GM12878 (cell line): Measurements from ENCODE around the gene GFOD2. TPM values are rescaled to one million over a fixed set of nuclear protein-coding genes. Genes with fewer than 3 reads are reported as not detected.

Source experiments
- EGR1 ChIP-seq, 2 experiments: IDR thresholded peaks; 1 replicate in 1 of 2; 2 replicates in 1 of 2; pipeline ENCODE4 v1.6.1; 2011 to 2012; ENCODE audit warnings: low read depth in 2 of 2, low read length in 2 of 2, borderline replicate concordance in 1 of 2, mild to moderate bottlenecking in 1 of 2, moderate library complexity in 1 of 2
- ESRRA ChIP-seq: IDR thresholded peaks from 2 replicates; pipeline ENCODE4 v1.6.1; 2012; ENCODE audit warnings: mild to moderate bottlenecking, low read length, improper control_type of control experiment
- ETV6 ChIP-seq, 2 experiments: fragments of 450-650 bp in 1 of 2; IDR thresholded peaks in 1 of 2; conservative IDR thresholded peaks in 1 of 2; 2 replicates each; pipeline ENCODE4 v1.6.1; 2014; ENCODE audit warnings: antibody characterized with exemption in 1 of 2, borderline replicate concordance in 1 of 2, low read depth in 1 of 2, mild to moderate bottlenecking in 1 of 2, moderate library complexity in 1 of 2
- HDAC6 ChIP-seq: fragments of 200-600 bp; sonication (generic); IDR thresholded peaks from one replicate; pipeline ENCODE4 v1.8.0; 2017; ENCODE audit warnings: antibody characterized with exemption; ENCODE audit not compliant: unreplicated experiment
- KAT2A ChIP-seq: conservative IDR thresholded peaks from 2 replicates; pipeline ENCODE4 v1.6.1; 2011; ENCODE audit warnings: low read depth, low read length; ENCODE audit not compliant: control insufficient read depth
- KLF5 ChIP-seq: fragments of 450-650 bp; IDR thresholded peaks from 2 replicates; pipeline ENCODE4 v1.6.1; 2014; ENCODE audit warnings: mild to moderate bottlenecking; ENCODE audit not compliant: partially characterized antibody
- NBN ChIP-seq: fragments of 450-650 bp; IDR thresholded peaks from 2 replicates; pipeline ENCODE4 v1.6.1; 2016
- POLR2A ChIP-seq: IDR thresholded peaks from 2 replicates; pipeline ENCODE4 v1.6.1; 2011; ENCODE audit warnings: low read depth, mild to moderate bottlenecking, low read length
- STAT3 ChIP-seq: IDR thresholded peaks from 2 replicates; pipeline ENCODE4 v1.6.1; 2011; ENCODE audit warnings: low read depth, low read length, improper control_type of control experiment
- polyA plus RNA-seq, 11 experiments: library from polyadenylated mRNA; depleted of rRNA in 4 of 11; unstranded in 6 of 11; stranded (reverse) in 5 of 11; fragments of >200 nt; fragmentation: Nextera tagmentation in 4 of 11; fragmentation: Illumina TruSeq in 1 of 11; extraction: Ambion mirVana in 4 of 11; extraction: Trizol in 1 of 11; gene quantifications; 1 replicate in 1 of 11; 2 replicates in 10 of 11; pipeline versions ENCODE4 v1.2.1 to v1.2.3, GENCODE V29; 2011 to 2016; ENCODE audit warnings: inconsistent platforms in 2 of 11, missing spikeins in 2 of 11, low read depth in 1 of 11
- total RNA-seq, 4 experiments: library from RNA; depleted of rRNA in 3 of 4; stranded (reverse); fragments of >200 nt in 3 of 4; fragmentation: Illumina TruSeq in 1 of 4; extraction: Trizol in 1 of 4; gene quantifications; 2 replicates each; pipeline versions ENCODE4 v1.2.1 to v1.2.3, GENCODE V29; 2013 to 2021
- TF ChIP-seq, protein P1 (sequence below): fragments of 450-650 bp; IDR thresholded peaks from 2 replicates; pipeline ENCODE4 v1.6.1; 2018; ENCODE audit warnings: mild to moderate bottlenecking, low read depth, moderate library complexity; ENCODE audit not compliant: partially characterized antibody
- TF ChIP-seq, protein P2 (sequence below): fragments of 450-650 bp; IDR thresholded peaks from 2 replicates; pipeline ENCODE4 v1.6.1; 2017; ENCODE audit warnings: antibody characterized with exemption, mild to moderate bottlenecking, moderate library complexity
- TF ChIP-seq, protein P3 (sequence below): fragments of 150-350 bp; IDR thresholded peaks from 2 replicates; pipeline ENCODE4 v1.6.1; 2016; ENCODE audit warnings: low read depth, low read length

The GFOD2 gene
- total and polyA plus RNA-seq, 10 of the 15 experiments (the other 5 are each of a cell fraction or from before 2014, with no cell fraction given) = 2.0 to 15.9 (median 12.0) TPM

DNA sequence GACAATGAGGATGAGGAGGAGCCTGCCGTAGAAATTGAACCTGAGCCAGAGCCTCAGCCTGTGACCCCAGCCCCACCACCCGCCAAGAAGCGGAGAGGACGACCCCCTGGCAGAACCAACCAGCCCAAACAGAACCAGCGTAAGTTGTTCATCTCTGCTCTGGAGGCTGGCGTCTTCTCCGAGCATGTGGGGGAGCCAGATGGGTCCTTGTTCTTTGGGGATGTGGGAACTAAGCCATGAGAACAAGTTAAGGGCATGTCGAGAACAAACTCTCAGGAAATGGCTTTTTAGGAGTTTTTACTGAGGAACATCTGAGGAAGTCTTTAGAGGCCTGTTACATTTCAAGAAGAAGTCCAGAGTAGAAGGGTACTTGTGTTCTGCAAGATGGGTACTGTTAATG lies 82.4 kb downstream of the GFOD2 start (continued):
- TF ChIP-seq, protein P1, sequence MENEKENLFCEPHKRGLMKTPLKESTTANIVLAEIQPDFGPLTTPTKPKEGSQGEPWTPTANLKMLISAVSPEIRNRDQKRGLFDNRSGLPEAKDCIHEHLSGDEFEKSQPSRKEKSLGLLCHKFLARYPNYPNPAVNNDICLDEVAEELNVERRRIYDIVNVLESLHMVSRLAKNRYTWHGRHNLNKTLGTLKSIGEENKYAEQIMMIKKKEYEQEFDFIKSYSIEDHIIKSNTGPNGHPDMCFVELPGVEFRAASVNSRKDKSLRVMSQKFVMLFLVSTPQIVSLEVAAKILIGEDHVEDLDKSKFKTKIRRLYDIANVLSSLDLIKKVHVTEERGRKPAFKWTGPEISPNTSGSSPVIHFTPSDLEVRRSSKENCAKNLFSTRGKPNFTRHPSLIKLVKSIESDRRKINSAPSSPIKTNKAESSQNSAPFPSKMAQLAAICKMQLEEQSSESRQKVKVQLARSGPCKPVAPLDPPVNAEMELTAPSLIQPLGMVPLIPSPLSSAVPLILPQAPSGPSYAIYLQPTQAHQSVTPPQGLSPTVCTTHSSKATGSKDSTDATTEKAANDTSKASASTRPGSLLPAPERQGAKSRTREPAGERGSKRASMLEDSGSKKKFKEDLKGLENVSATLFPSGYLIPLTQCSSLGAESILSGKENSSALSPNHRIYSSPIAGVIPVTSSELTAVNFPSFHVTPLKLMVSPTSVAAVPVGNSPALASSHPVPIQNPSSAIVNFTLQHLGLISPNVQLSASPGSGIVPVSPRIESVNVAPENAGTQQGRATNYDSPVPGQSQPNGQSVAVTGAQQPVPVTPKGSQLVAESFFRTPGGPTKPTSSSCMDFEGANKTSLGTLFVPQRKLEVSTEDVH = no peak
- TF ChIP-seq NBN = no peak
- TF ChIP-seq, protein P2, sequence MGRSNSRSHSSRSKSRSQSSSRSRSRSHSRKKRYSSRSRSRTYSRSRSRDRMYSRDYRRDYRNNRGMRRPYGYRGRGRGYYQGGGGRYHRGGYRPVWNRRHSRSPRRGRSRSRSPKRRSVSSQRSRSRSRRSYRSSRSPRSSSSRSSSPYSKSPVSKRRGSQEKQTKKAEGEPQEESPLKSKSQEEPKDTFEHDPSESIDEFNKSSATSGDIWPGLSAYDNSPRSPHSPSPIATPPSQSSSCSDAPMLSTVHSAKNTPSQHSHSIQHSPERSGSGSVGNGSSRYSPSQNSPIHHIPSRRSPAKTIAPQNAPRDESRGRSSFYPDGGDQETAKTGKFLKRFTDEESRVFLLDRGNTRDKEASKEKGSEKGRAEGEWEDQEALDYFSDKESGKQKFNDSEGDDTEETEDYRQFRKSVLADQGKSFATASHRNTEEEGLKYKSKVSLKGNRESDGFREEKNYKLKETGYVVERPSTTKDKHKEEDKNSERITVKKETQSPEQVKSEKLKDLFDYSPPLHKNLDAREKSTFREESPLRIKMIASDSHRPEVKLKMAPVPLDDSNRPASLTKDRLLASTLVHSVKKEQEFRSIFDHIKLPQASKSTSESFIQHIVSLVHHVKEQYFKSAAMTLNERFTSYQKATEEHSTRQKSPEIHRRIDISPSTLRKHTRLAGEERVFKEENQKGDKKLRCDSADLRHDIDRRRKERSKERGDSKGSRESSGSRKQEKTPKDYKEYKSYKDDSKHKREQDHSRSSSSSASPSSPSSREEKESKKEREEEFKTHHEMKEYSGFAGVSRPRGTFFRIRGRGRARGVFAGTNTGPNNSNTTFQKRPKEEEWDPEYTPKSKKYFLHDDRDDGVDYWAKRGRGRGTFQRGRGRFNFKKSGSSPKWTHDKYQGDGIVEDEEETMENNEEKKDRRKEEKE = no peak
- no peak for TF ChIP-seq ESRRA
- TF ChIP-seq KLF5 = no peak
- TF ChIP-seq ETV6 (conservative IDR thresholded peaks at IDR 0.05 in 1 of 2, IDR thresholded peaks at IDR 0.05 in 1 of 2; ENCODE audit: borderline replicate concordance in 1 of 2, low read depth in 1 of 2) = no peak
- TF ChIP-seq, protein P3, sequence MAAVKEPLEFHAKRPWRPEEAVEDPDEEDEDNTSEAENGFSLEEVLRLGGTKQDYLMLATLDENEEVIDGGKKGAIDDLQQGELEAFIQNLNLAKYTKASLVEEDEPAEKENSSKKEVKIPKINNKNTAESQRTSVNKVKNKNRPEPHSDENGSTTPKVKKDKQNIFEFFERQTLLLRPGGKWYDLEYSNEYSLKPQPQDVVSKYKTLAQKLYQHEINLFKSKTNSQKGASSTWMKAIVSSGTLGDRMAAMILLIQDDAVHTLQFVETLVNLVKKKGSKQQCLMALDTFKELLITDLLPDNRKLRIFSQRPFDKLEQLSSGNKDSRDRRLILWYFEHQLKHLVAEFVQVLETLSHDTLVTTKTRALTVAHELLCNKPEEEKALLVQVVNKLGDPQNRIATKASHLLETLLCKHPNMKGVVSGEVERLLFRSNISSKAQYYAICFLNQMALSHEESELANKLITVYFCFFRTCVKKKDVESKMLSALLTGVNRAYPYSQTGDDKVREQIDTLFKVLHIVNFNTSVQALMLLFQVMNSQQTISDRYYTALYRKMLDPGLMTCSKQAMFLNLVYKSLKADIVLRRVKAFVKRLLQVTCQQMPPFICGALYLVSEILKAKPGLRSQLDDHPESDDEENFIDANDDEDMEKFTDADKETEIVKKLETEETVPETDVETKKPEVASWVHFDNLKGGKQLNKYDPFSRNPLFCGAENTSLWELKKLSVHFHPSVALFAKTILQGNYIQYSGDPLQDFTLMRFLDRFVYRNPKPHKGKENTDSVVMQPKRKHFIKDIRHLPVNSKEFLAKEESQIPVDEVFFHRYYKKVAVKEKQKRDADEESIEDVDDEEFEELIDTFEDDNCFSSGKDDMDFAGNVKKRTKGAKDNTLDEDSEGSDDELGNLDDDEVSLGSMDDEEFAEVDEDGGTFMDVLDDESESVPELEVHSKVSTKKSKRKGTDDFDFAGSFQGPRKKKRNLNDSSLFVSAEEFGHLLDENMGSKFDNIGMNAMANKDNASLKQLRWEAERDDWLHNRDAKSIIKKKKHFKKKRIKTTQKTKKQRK = no peak
- TF ChIP-seq STAT3 = no peak
- TF ChIP-seq POLR2A = no peak
- TF ChIP-seq EGR1 (IDR thresholded peaks at IDR 0.05; ENCODE audit: borderline replicate concordance in 1 of 2, low read depth in 2 of 2, low read length in 2 of 2) = no peak
- no peak for TF ChIP-seq KAT2A
- TF ChIP-seq HDAC6 = no peak
